ENCODE measurements around the gene NEIL1. TPM values are rescaled to one million over a fixed set of nuclear protein-coding genes. Genes with fewer than 3 reads are reported as not detected.
"Not testable (repeated sequence)": the region's sequence is repeated elsewhere in the genome, so short reads cannot be mapped to it uniquely, and the experiment has no call there.

The NEIL1 gene
- total and polyA plus RNA-seq, 8 donors = 9.1 to 97.5 (median 23.2) TPM

- DNase-seq = no peak
- Histone ChIP-seq H3K36me3 (no peaks in the 10 kb centered on the region), H3K4me1 (no peaks in the 10 kb centered on the region), H3K9me3 (no peaks in the 10 kb centered on the region), H3K27me3 (no peaks in the 10 kb centered on the region), H3K27ac (no peak overlapping the region), H3K4me3 (no peak overlapping the region)
- no peak for ATAC-seq
- 50 to 59% methylated on average over 3 of the region's 3 CpGs for WGBS, 2 donors
- no peak for TF ChIP-seq CTCF (IDR thresholded peaks at IDR 0.05)
- intact Hi-C loops (cut with DNase I) = no loop called here
- no peak for FAIRE-seq
Observed at GRCh38 chr15:75306188-75306587, 40.7 kb upstream of the NEIL1 start.

GRCh38 chr15:75307778-75308390, 39.0 kb upstream of the NEIL1 start:
- Histone ChIP-seq H3K9me3 (no peaks in the 10 kb centered on the region), H3K36me3 (no peaks in the 10 kb centered on the region), H3K27ac (no peak overlapping the region), H3K4me3 (no peak overlapping the region), H3K27me3 (no peaks in the 10 kb centered on the region), H3K4me1 (no peaks in the 10 kb centered on the region)
- FAIRE-seq (no peak), ATAC-seq (peak; percentile 98 to 100 (median 100)), DNase-seq (peak; percentile 57 to 88 (median 74))
- 24 to 28% methylated on average over 15 of the region's 15 CpGs for WGBS, 2 donors
- intact Hi-C loops (cut with DNase I) = no loop called here
- peak; percentile 20 to 52 (median 47) for TF ChIP-seq CTCF (IDR thresholded peaks at IDR 0.05)

- TF ChIP-seq CTCF (IDR thresholded peaks at IDR 0.05) = no peak
- FAIRE-seq (no peak), ATAC-seq (no peak), DNase-seq (no peak)
- Histone ChIP-seq H3K27ac (no peak overlapping the region), H3K9me3 (no peaks in the 10 kb centered on the region), H3K36me3 (no peaks in the 10 kb centered on the region), H3K4me3 (no peak overlapping the region), H3K4me1 (no peaks in the 10 kb centered on the region), H3K27me3 (no peaks in the 10 kb centered on the region)
- intact Hi-C loops (cut with DNase I) = no loop called here
Observed at GRCh38 chr15:75309711-75310110, 37.1 kb upstream of the NEIL1 start.

GRCh38 chr15:75312548-75312947, 34.3 kb upstream of the NEIL1 start:
- H3K27me3 ChIP-seq; ATAC-seq; DNase-seq; intact Hi-C loops (cut with DNase I); H3K4me1 ChIP-seq; H3K27ac ChIP-seq; H3K4me3 ChIP-seq; H3K36me3 ChIP-seq; H3K9me3 ChIP-seq; FAIRE-seq: not testable (repeated sequence)
- 94 to 100% methylated on average over 1 of the region's 1 CpG for WGBS, 2 donors

GRCh38 chr15:75313116-75313845, 33.6 kb upstream of the NEIL1 start:
- no peak overlapping the region for H3K27ac ChIP-seq
- FAIRE-seq (no peak), DNase-seq (no peak), ATAC-seq (no peak)
- no peak overlapping the region for H3K4me3 ChIP-seq
- intact Hi-C loops (cut with DNase I) = no loop called here
- no peaks in the 10 kb centered on the region for H3K27me3 ChIP-seq
- no peaks in the 10 kb centered on the region for H3K36me3 ChIP-seq
- H3K4me1 ChIP-seq = no peaks in the 10 kb centered on the region
- no peak for TF ChIP-seq CTCF (IDR thresholded peaks at IDR 0.05)
- WGBS, 2 donors = 72 to 81% methylated on average over 13 of the region's 13 CpGs
- no peaks in the 10 kb centered on the region for H3K9me3 ChIP-seq

Measured in pancreas (tissue), 10 donors.